Natural killer cell (primary cell): ENCODE data around the gene SLC19A2. TPM values are rescaled to one million over a fixed set of nuclear protein-coding genes. Genes with fewer than 3 reads are reported as not detected.

Experiments used
- ATAC-seq, 3 donors: fragments of 150-1000 bp in 2 of 3; fragments of 200-7000 bp in 1 of 3; cut with Tn5 transposase; 1 replicate in 1 of 3; 2 replicates in 2 of 3; pipeline ENCODE4 v1.10.0; 2021; ENCODE audit warnings: mild to moderate bottlenecking in 2 of 3, moderate library complexity in 2 of 3
- DNase-seq, 2 donors: peaks; one replicate each; pipeline versions ENCODE4 v3.0.0 to v3.0.0-alpha.2; 2013 to 2021; ENCODE audit warnings: mixed read lengths in 1 of 2
- H3K27ac ChIP-seq: one replicate; pipeline ENCODE4 v1.5.1; 2013; ENCODE audit warnings: mild to moderate bottlenecking, low read length
- H3K27me3 ChIP-seq: one replicate; pipeline ENCODE4 v1.6.1; 2013; ENCODE audit warnings: low read length; ENCODE audit not compliant: control insufficient read depth, insufficient read depth
- H3K36me3 ChIP-seq: one replicate; pipeline ENCODE4 v1.6.1; 2013; ENCODE audit warnings: low read length; ENCODE audit not compliant: control insufficient read depth, insufficient read depth
- H3K4me1 ChIP-seq: one replicate; pipeline ENCODE4 v1.6.1; 2013; ENCODE audit warnings: low read length; ENCODE audit not compliant: control insufficient read depth, insufficient read depth
- H3K4me3 ChIP-seq: one replicate; pipeline ENCODE4 v1.5.1; 2013; ENCODE audit warnings: low read length
- H3K9me3 ChIP-seq: one replicate; pipeline ENCODE4 v1.6.1; 2013; ENCODE audit warnings: low read length; ENCODE audit not compliant: control insufficient read depth, insufficient read depth
- H3K27ac Mint-ChIP-seq, 2 donors: one replicate each; pipeline ENCODE4 v1.8.0; 2022; ENCODE audit warnings: mild to moderate bottlenecking in 2 of 2, mixed read lengths in 2 of 2, moderate library complexity in 1 of 2
- H3K27me3 Mint-ChIP-seq, 2 donors: one replicate each; pipeline ENCODE4 v1.8.0; 2022; ENCODE audit warnings: low read depth in 2 of 2, mixed read lengths in 2 of 2
- H3K36me3 Mint-ChIP-seq: one replicate; pipeline ENCODE4 v1.8.0; 2022; ENCODE audit warnings: mixed read lengths
- H3K4me1 Mint-ChIP-seq, 2 donors: one replicate each; pipeline ENCODE4 v1.8.0; 2022; ENCODE audit warnings: mixed read lengths in 2 of 2
- H3K4me3 Mint-ChIP-seq: one replicate; pipeline ENCODE4 v1.8.0; 2022; ENCODE audit warnings: mild to moderate bottlenecking, moderate library complexity, mixed read lengths
- H3K9me3 Mint-ChIP-seq, 2 donors: one replicate each; pipeline ENCODE4 v1.8.0; 2022; ENCODE audit warnings: mixed read lengths in 2 of 2
- CTCF ChIP-seq: fragments of 200-600 bp; IDR thresholded peaks from one replicate; pipeline ENCODE4 v1.8.0; 2022; ENCODE audit warnings: antibody characterized with exemption
- WGBS: methylation state at CpG from one replicate; pipeline ENCODE4 v1.1.7; 2013; ENCODE audit warnings: missing lambda C conversion rate; ENCODE audit not compliant: insufficient coverage; 5-methylcytosine and 5-hydroxymethylcytosine counted together
- intact Hi-C: fragments of 100-400 bp; cut with micrococcal nuclease; formaldehyde crosslinking; loops from one replicate; pipeline ENCODE4 v1.14.2; 2022
- total RNA-seq, 4 donors: library from RNA; stranded (reverse); fragments of 120-200 nt in 1 of 4; gene quantifications; one replicate each; pipeline versions ENCODE4 v1.2.3 to v1.2.4, GENCODE V29; 2013 to 2022

SLC19A2 gene
- total RNA-seq, 3 donors from 2014 or later (not counting 1 experiment from before 2014, with no cell fraction given) = 5.0 to 6.3 (median 5.3) TPM

- WGBS = 89% methylated on average over 3 of the region's 4 CpGs
- ATAC-seq = no peak
- intact Hi-C loops = no loop called here
- no peak overlapping the region for H3K27ac Mint-ChIP-seq
- no peaks in the 10 kb centered on the region for H3K27me3 Mint-ChIP-seq
- H3K36me3 Mint-ChIP-seq = no peaks in the 10 kb centered on the region
- Histone ChIP-seq H3K27me3 (no peaks in the 10 kb centered on the region), H3K36me3 (no peaks in the 10 kb centered on the region), H3K4me1 (no peaks in the 10 kb centered on the region), H3K4me3 (no peak overlapping the region), H3K9me3 (no peaks in the 10 kb centered on the region), H3K27ac (no peak overlapping the region)
- no peak for DNase-seq
- H3K9me3 Mint-ChIP-seq = no peaks in the 10 kb centered on the region
- no peak for TF ChIP-seq CTCF
- H3K4me1 Mint-ChIP-seq = peaks cover 5 to 7% of the 10 kb centered on the region in 2 donors
- H3K4me3 Mint-ChIP-seq = no peak overlapping the region
Measured at GRCh38 chr1:169510060-169510459, 24.3 kb upstream of the SLC19A2 start.

- no peak for ATAC-seq
Measured at GRCh38 chr1:169509354-169509753, 23.6 kb upstream of the SLC19A2 start.

GRCh38 chr1:169508432-169509338 is 22.9 kb upstream of the SLC19A2 start:
- Mint-ChIP-seq H3K4me3 (peak overlapping the region; percentile 51), H3K27ac (no peak overlapping the region), H3K9me3 (no peaks in the 10 kb centered on the region), H3K36me3 (no peaks in the 10 kb centered on the region), H3K4me1 (peaks cover 5 to 7% of the 10 kb centered on the region in 2 donors), H3K27me3 (no peaks in the 10 kb centered on the region)
- no peaks in the 10 kb centered on the region for H3K27me3 ChIP-seq
- intact Hi-C loops = no loop called here
- no CpG with 5 or more reads among the region's 3 CpGs for WGBS
- no peaks in the 10 kb centered on the region for H3K36me3 ChIP-seq
- DNase-seq (no peak), ATAC-seq (peak in 1 of 3 donors; percentile 30)
- no peak overlapping the region for H3K4me3 ChIP-seq
- no peaks in the 10 kb centered on the region for H3K9me3 ChIP-seq
- no peak for TF ChIP-seq CTCF
- H3K4me1 ChIP-seq = no peaks in the 10 kb centered on the region
- no peak overlapping the region for H3K27ac ChIP-seq

More at GRCh38 chr1:169509354-169509753, 23.6 kb upstream of the SLC19A2 start:
- intact Hi-C loops = no loop called here
- H3K36me3 ChIP-seq = no peaks in the 10 kb centered on the region
- H3K27ac ChIP-seq = no peak overlapping the region
- Mint-ChIP-seq H3K4me1 (peaks cover 5 to 7% of the 10 kb centered on the region in 2 donors), H3K27ac (no peak overlapping the region), H3K9me3 (no peaks in the 10 kb centered on the region), H3K27me3 (no peaks in the 10 kb centered on the region), H3K36me3 (no peaks in the 10 kb centered on the region), H3K4me3 (no peak overlapping the region)
- no CpG with 5 or more reads among the region's 1 CpG for WGBS
- TF ChIP-seq CTCF = no peak
- no peak overlapping the region for H3K4me3 ChIP-seq
- H3K9me3 ChIP-seq = no peaks in the 10 kb centered on the region
- DNase-seq = no peak
- no peaks in the 10 kb centered on the region for H3K27me3 ChIP-seq
- H3K4me1 ChIP-seq = no peaks in the 10 kb centered on the region
